ENCODE measurements around the gene CRELD1.

CRELD1 gene

GRCh38 chr3:9914559-9915253 lies 18.9 kb upstream of the CRELD1 start:
- no peak for DNase-seq (ENCODE audit: low read depth)
- no peak overlapping the region for H3K4me3 ChIP-seq (replicated peaks; ENCODE audit: low read depth, low read length)
- TF ChIP-seq CTCF (IDR thresholded peaks at IDR 0.05; ENCODE audit: low read length, missing control alignments), result no peak

- peak overlapping the region; percentile 51 for H3K4me3 ChIP-seq (replicated peaks; ENCODE audit: low read depth, low read length)
- TF ChIP-seq CTCF (IDR thresholded peaks at IDR 0.05; ENCODE audit: low read length, missing control alignments), result peak; percentile 29
- DNase-seq (ENCODE audit: low read depth), result peak; percentile 61
Observed at GRCh38 chr3:9915254-9916141, 18.1 kb upstream of the CRELD1 start.

- DNase-seq (ENCODE audit: low read depth), result peak; percentile 42
- H3K4me3 ChIP-seq (replicated peaks; ENCODE audit: low read depth, low read length), result peak overlapping the region; percentile 63
- no peak for TF ChIP-seq CTCF (IDR thresholded peaks at IDR 0.05; ENCODE audit: low read length, missing control alignments)
Observed at GRCh38 chr3:9916346-9916733, 17.3 kb upstream of the CRELD1 start.

GRCh38 chr3:9916734-9917680 lies 16.6 kb upstream of the CRELD1 start, which contains the start of gene IL17RC:
TSS of gene IL17RC (plus strand) at chr3:9917098. CDS start at chr3:9917316, 218 bp downstream.
- no peak for TF ChIP-seq CTCF (IDR thresholded peaks at IDR 0.05; ENCODE audit: low read length, missing control alignments)
- peak; percentile 84 for DNase-seq (ENCODE audit: low read depth)
- peak within 1 kb of the TSS; percentile 63 for H3K4me3 ChIP-seq (replicated peaks; ENCODE audit: low read depth, low read length)

- TF ChIP-seq CTCF (IDR thresholded peaks at IDR 0.05; ENCODE audit: low read length, missing control alignments), result no peak
- no peak for DNase-seq (ENCODE audit: low read depth)
- peak overlapping the region; percentile 63 for H3K4me3 ChIP-seq (replicated peaks; ENCODE audit: low read depth, low read length)
Observed at GRCh38 chr3:9917820-9918219, 15.8 kb upstream of the CRELD1 start.

- TF ChIP-seq CTCF (IDR thresholded peaks at IDR 0.05; ENCODE audit: low read length, missing control alignments), result no peak
- no peak for DNase-seq (ENCODE audit: low read depth)
- no peak overlapping the region for H3K4me3 ChIP-seq (replicated peaks; ENCODE audit: low read depth, low read length)
Observed at GRCh38 chr3:9918261-9919038, 15.2 kb upstream of the CRELD1 start.

All from fibroblast of pulmonary artery (primary cell).